HCT116 (cell line): ENCODE results near the gene CPLANE2. TPM values are rescaled to one million over a fixed set of nuclear protein-coding genes. Genes with fewer than 3 reads are reported as not detected.

ENCODE experiments used
- ATAC-seq: fragments of 200-7000 bp; cut with Tn5 transposase; 2 replicates; pipeline ENCODE4 v1.9.1; 2020; ENCODE audit warnings: mild to moderate bottlenecking, moderate library complexity
- BruUV-seq: library from RNA; stranded (reverse); fragments of 400-500 nt; replicated peaks from 2 replicates; lab custom pipeline; 2021; lab: Mats Ljungman, UMichigan
- CTCF ChIA-PET: fragments of 300-600 bp; sonication (Branson Sonifier 250); formaldehyde crosslinking; loops from one replicate; lab custom pipeline; 2021; ENCODE audit warnings: antibody characterized with exemption; lab: Charles Lee
- POLR2A ChIA-PET: fragments of 300-600, 350-600 bp; sonication (Branson Sonifier 250); formaldehyde crosslinking; loops from one replicate; lab custom pipeline; 2021; ENCODE audit warnings: antibody characterized with exemption; lab: Charles Lee
- RAD21 ChIA-PET, 2 experiments: fragments of 300-600 bp; sonication (Branson Sonifier 250); formaldehyde crosslinking; loops; one replicate each; lab custom pipeline; 2023; ENCODE audit warnings: low total read pairs in 2 of 2; ENCODE audit not compliant: uncharacterized antibody in 2 of 2, unreplicated experiment in 2 of 2, low non-redundant PET in 1 of 2; lab: Charles Lee
- DNase-seq: peaks from one replicate; pipeline ENCODE4 v3.0.0-alpha.2; 2010; ENCODE audit warnings: low read depth, low spot score
- H2AFZ ChIP-seq: fragments of 200-600 bp; shearing (Covaris generic), sonication (generic); 2 replicates; pipeline ENCODE4 v1.6.1; 2017; ENCODE audit warnings: low read depth, mixed run types, mixed read lengths, antibody characterized with exemption, low read length; ENCODE audit not compliant: poor library complexity, severe bottlenecking
- H3K27ac ChIP-seq: 2 replicates; pipeline ENCODE4 v1.5.1; 2012; ENCODE audit warnings: low read depth, low read length
- H3K27me3 ChIP-seq: fragments of 200-600 bp; sonication (generic); 2 replicates; pipeline ENCODE4 v1.6.1; 2016; ENCODE audit warnings: mixed run types, low read length, mixed read lengths; ENCODE audit not compliant: insufficient read depth
- H3K36me3 ChIP-seq, 2 experiments: fragments of 200-500 bp in 1 of 2; fragments of 200-600 bp in 1 of 2; sonication (Bioruptor generic) in 1 of 2; sonication (generic) in 1 of 2; 2 replicates each; pipeline versions ENCODE4 v1.5.1 to v1.6.1; 2014 to 2016; ENCODE audit warnings: low read length in 2 of 2, inconsistent platforms in 1 of 2, mixed read lengths in 1 of 2, mixed run types in 1 of 2; ENCODE audit not compliant: insufficient read depth in 2 of 2, control insufficient read depth in 1 of 2
- H3K4me1 ChIP-seq, 2 experiments: fragments of 200-600 bp in 1 of 2; sonication (generic) in 1 of 2; 2 replicates each; pipeline versions ENCODE4 v1.5.1 to v1.6.1; 2012 to 2017; ENCODE audit warnings: low read length in 2 of 2, inconsistent platforms in 1 of 2, mild to moderate bottlenecking in 1 of 2, mixed read lengths in 1 of 2, mixed run types in 1 of 2, moderate library complexity in 1 of 2; ENCODE audit not compliant: insufficient read depth in 2 of 2, control insufficient read depth in 1 of 2
- H3K4me2 ChIP-seq: fragments of 200-600 bp; sonication (generic); 2 replicates; pipeline ENCODE4 v1.6.1; 2017; ENCODE audit warnings: mixed run types, low read length, mixed read lengths
- H3K4me3 ChIP-seq, 2 experiments: fragments of 200-600 bp in 1 of 2; sonication (generic) in 1 of 2; replicated peaks in 1 of 2; 2 replicates each; pipeline ENCODE4 v1.5.1; 2011 to 2016; ENCODE audit warnings: low read length in 2 of 2, control low read depth in 1 of 2, low read depth in 1 of 2, mild to moderate bottlenecking in 1 of 2, mixed read lengths in 1 of 2, mixed run types in 1 of 2
- H3K79me2 ChIP-seq: fragments of 200-600 bp; sonication (generic); 2 replicates; pipeline ENCODE4 v1.6.1; 2017; ENCODE audit warnings: mild to moderate bottlenecking, mixed run types, low read length, moderate library complexity, mixed read lengths; ENCODE audit not compliant: insufficient read depth
- H3K9ac ChIP-seq: fragments of 200-600 bp; sonication (generic); 2 replicates; pipeline ENCODE4 v1.6.1; 2016; ENCODE audit warnings: low read length, mixed read lengths
- H3K9me2 ChIP-seq: fragments of 200-600 bp; sonication (generic), shearing (Covaris generic); 2 replicates; pipeline ENCODE4 v1.6.1; 2017; ENCODE audit warnings: mixed run types, mild to moderate bottlenecking, moderate library complexity; ENCODE audit not compliant: insufficient read depth
- H3K9me3 ChIP-seq, 2 experiments: fragments of 200-500 bp in 1 of 2; fragments of 200-600 bp in 1 of 2; sonication (Bioruptor generic) in 1 of 2; sonication (generic) in 1 of 2; 2 replicates each; pipeline ENCODE4 v1.6.1; 2014 to 2017; ENCODE audit warnings: low read length in 2 of 2, mixed read lengths in 2 of 2, inconsistent platforms in 1 of 2, low read depth in 1 of 2, mild to moderate bottlenecking in 1 of 2, mixed run types in 1 of 2, moderate library complexity in 1 of 2; ENCODE audit not compliant: control insufficient read depth in 1 of 2, insufficient read depth in 1 of 2
- H4K20me1 ChIP-seq: fragments of 200-600 bp; sonication (generic), shearing (Covaris generic); 2 replicates; pipeline ENCODE4 v1.6.1; 2017; ENCODE audit warnings: mixed run types, mild to moderate bottlenecking, moderate library complexity; ENCODE audit not compliant: insufficient read depth
- CBX3 ChIP-seq: IDR thresholded peaks from 2 replicates; pipeline ENCODE4 v1.6.1; 2012; ENCODE audit warnings: low read depth
- EZH2 ChIP-seq: fragments of 200-600 bp; sonication (generic); IDR thresholded peaks from 2 replicates; pipeline ENCODE4 v1.6.1; 2017; ENCODE audit warnings: antibody characterized with exemption, mixed run types
- EZH2phosphoT487 ChIP-seq: fragments of 200-600 bp; IDR thresholded peaks from 2 replicates; pipeline ENCODE4 v1.6.1; 2018; ENCODE audit warnings: antibody characterized with exemption, borderline replicate concordance
- POLR2AphosphoS5 ChIP-seq: IDR thresholded peaks from 2 replicates; pipeline ENCODE4 v1.6.1; 2011; ENCODE audit warnings: mild to moderate bottlenecking, low read depth, low read length, moderate library complexity
- RAD21 ChIP-seq: IDR thresholded peaks from 2 replicates; pipeline ENCODE4 v1.6.1; 2012; ENCODE audit warnings: low read depth, mild to moderate bottlenecking
- SP1 ChIP-seq: IDR thresholded peaks from 2 replicates; pipeline ENCODE4 v1.6.1; 2012; ENCODE audit warnings: low read depth
- SRF ChIP-seq: IDR thresholded peaks from 2 replicates; pipeline ENCODE4 v1.6.1; 2012; ENCODE audit warnings: low read depth
- TCF7L2 ChIP-seq: IDR thresholded peaks from 2 replicates; pipeline ENCODE4 v1.7.0; 2011; ENCODE audit warnings: borderline replicate concordance, inconsistent platforms; ENCODE audit not compliant: insufficient read depth, insufficient read length; ENCODE audit errors: extremely low read depth
- ZFX ChIP-seq: fragments of 450-650 bp; IDR thresholded peaks from 2 replicates; pipeline ENCODE4 v1.6.1; 2017
- intact Hi-C: fragments of 100-400 bp; cut with micrococcal nuclease; formaldehyde crosslinking; loops from 2 replicates; pipeline ENCODE4 v1.10.0; 2022
- total RNA-seq: library from RNA; stranded (reverse); gene quantifications from one replicate; pipeline ENCODE4 v1.2.1, GENCODE V29; 2021; ENCODE audit not compliant: unreplicated experiment
- TF ChIP-seq, protein P1 (sequence below), 3 experiments: fragments of 200-600 bp in 1 of 3; sonication (generic) in 1 of 3; IDR thresholded peaks in 2 of 3; conservative IDR thresholded peaks in 1 of 3; 2 replicates each; pipeline ENCODE4 v1.5.1; 2012 to 2017; ENCODE audit warnings: low read depth in 2 of 3, low read length in 2 of 3, antibody characterized with exemption in 1 of 3, borderline replicate concordance in 1 of 3, control low read depth in 1 of 3, mild to moderate bottlenecking in 1 of 3, mixed read lengths in 1 of 3, mixed run types in 1 of 3, moderate library complexity in 1 of 3; ENCODE audit not compliant: insufficient read depth in 1 of 3
- TF ChIP-seq, protein P2 (sequence below): IDR thresholded peaks from 2 replicates; pipeline ENCODE4 v1.6.1; 2012

The CPLANE2 gene
- total RNA-seq, 1 experiment from 2014 or later, result 8.1 TPM

DNA sequence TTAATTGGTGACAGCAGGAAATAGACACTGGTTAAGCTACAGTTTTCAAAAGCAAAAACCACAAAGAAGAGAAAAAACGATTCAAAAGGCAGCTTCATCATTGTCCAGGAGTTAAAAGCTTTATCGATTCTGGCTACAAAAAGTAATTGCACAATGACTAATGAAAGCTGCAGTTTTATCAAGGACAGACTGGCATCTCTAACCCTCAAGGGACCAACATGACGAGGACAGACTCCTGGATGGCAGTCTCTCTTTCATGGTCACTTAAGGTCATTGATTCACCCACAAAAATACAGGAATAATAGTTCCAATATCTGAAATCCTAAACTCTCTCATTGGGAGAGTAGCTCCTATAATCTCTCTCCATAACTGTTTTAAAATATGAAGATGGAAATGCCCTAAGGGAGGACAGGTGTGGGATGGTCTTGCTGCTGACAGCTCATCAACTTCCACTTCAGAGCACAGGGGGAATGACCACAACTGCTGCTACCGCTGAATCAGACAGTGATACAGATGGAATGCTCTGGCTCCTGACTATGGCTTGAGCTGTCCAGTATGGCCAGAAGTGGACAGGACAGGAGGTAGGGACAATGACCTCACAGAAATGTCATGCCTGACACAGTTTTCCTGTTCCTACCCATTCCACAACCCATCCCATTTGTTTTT lies 17.4 kb upstream of the CPLANE2 start:
- Histone ChIP-seq H3K4me1 (peaks cover 0 to 8% of the 10 kb centered on the region in 2 experiments; a peak in 2 of 4 replicates), H3K4me3 (no peak overlapping the region), H3K4me2 (no peak overlapping the region), H4K20me1 (no peaks in the 10 kb centered on the region), H3K9me2 (no peaks in the 10 kb centered on the region), H2AFZ (no peak overlapping the region), H3K79me2 (no peaks in the 10 kb centered on the region), H3K9ac (no peak overlapping the region), H3K27ac (no peak overlapping the region), H3K36me3 (peaks cover 7 to 30% of the 10 kb centered on the region in 2 experiments; a peak in 2 of 4 replicates), H3K27me3 (no peaks in the 10 kb centered on the region), H3K9me3 (no peaks in the 10 kb centered on the region)
- BruUV-seq, result no TSS peak
- intact Hi-C loops, result no loop called here
- ATAC-seq (no peak), DNase-seq (no peak)
- TF ChIP-seq, protein P1, sequence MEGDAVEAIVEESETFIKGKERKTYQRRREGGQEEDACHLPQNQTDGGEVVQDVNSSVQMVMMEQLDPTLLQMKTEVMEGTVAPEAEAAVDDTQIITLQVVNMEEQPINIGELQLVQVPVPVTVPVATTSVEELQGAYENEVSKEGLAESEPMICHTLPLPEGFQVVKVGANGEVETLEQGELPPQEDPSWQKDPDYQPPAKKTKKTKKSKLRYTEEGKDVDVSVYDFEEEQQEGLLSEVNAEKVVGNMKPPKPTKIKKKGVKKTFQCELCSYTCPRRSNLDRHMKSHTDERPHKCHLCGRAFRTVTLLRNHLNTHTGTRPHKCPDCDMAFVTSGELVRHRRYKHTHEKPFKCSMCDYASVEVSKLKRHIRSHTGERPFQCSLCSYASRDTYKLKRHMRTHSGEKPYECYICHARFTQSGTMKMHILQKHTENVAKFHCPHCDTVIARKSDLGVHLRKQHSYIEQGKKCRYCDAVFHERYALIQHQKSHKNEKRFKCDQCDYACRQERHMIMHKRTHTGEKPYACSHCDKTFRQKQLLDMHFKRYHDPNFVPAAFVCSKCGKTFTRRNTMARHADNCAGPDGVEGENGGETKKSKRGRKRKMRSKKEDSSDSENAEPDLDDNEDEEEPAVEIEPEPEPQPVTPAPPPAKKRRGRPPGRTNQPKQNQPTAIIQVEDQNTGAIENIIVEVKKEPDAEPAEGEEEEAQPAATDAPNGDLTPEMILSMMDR (IDR thresholded peaks at IDR 0.05 in 2 of 3, conservative IDR thresholded peaks at IDR 0.05 in 1 of 3; ENCODE audit: borderline replicate concordance in 1 of 3, insufficient read depth in 1 of 3, low read depth in 2 of 3, low read length in 2 of 3), result no peak
- TF ChIP-seq POLR2AphosphoS5 (no peak), EZH2 (no peak), ZFX (no peak)
- ChIA-PET CTCF (no interaction called here), POLR2A (no interaction called here), RAD21 (no interaction called here)

DNA sequence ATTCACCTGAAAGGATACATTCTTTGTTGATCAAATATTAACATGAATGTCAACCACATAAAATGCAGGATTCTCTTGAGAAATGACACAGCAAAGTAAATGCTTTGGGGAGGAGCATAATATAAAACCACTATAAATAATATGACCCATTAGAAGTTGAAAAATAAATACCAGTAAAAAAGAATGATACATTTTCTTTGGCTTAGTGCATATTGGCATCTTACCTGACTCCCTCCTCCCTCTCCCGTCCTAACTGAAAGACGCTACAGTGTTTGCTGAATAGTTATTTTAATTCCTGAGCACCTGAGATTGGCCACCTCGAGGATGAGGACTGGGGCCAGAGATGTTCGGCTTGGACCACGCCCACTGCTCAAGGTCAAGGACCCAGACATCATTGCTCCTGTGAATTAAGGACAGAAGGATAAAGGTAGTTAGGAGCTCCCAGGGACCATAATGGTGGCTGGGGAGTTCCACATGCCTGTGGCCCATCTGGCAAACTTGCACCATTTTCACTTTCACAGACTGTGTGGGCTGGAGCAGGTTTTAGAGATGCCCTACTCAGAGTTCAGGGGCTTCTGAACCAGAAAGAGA lies 16.4 kb upstream of the CPLANE2 start:
- ChIA-PET POLR2A (no interaction called here), RAD21 (no interaction called here), CTCF (no interaction called here)
- no peak overlapping the region for H3K27ac ChIP-seq
- H3K4me1 ChIP-seq, result peaks cover 0 to 18% of the 10 kb centered on the region in 2 experiments; a peak in 2 of 4 replicates
- no peak for TF ChIP-seq SP1
- TF ChIP-seq RAD21, result no peak
- TF ChIP-seq EZH2phosphoT487, result no peak
- no peak for TF ChIP-seq CBX3
- TF ChIP-seq TCF7L2, result no peak
- TF ChIP-seq, protein P2, sequence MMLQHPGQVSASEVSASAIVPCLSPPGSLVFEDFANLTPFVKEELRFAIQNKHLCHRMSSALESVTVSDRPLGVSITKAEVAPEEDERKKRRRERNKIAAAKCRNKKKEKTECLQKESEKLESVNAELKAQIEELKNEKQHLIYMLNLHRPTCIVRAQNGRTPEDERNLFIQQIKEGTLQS, result no peak
- TF ChIP-seq SRF, result no peak
- DNase-seq (no peak), ATAC-seq (no peak)
- H3K9me2 ChIP-seq, result no peaks in the 10 kb centered on the region
- no peak overlapping the region for H2AFZ ChIP-seq
- no peak overlapping the region for H3K4me3 ChIP-seq
- no peak overlapping the region for H3K4me2 ChIP-seq
- no peaks in the 10 kb centered on the region for H3K79me2 ChIP-seq
- intact Hi-C loops, result no loop called here
- BruUV-seq, result no TSS peak
- no peaks in the 10 kb centered on the region for H3K27me3 ChIP-seq
- peaks cover 7 to 30% of the 10 kb centered on the region in 2 experiments; a peak in 2 of 4 replicates for H3K36me3 ChIP-seq
- no peak overlapping the region for H3K9ac ChIP-seq
- no peaks in the 10 kb centered on the region for H4K20me1 ChIP-seq
- no peaks in the 10 kb centered on the region for H3K9me3 ChIP-seq
